ENCODE data around the gene DAGLA. TPM values are rescaled to one million over a fixed set of nuclear protein-coding genes. Genes with fewer than 3 reads are reported as not detected.

Gene DAGLA
- total RNA-seq, 3 donors from 2014 or later (not counting 1 experiment from before 2014, with no cell fraction given), result 0.18 to 0.48 (median 0.38) TPM

GRCh38 chr11:61711037-61711436 lies 30.8 kb downstream of the DAGLA start:
- no peak overlapping the region for H3K4me3 Mint-ChIP-seq
- no peaks in the 10 kb centered on the region for H3K36me3 Mint-ChIP-seq
- H3K4me3 ChIP-seq (ENCODE audit: low read length), result no peak overlapping the region
- no peak overlapping the region for H3K27ac Mint-ChIP-seq
- intact Hi-C loops (cut with micrococcal nuclease), result no loop called here
- no peaks in the 10 kb centered on the region for H3K9me3 Mint-ChIP-seq
- no peaks in the 10 kb centered on the region for H3K4me1 ChIP-seq (ENCODE audit: control insufficient read depth, insufficient read depth, low read length)
- DNase-seq (no peak), ATAC-seq (no peak)
- H3K27me3 Mint-ChIP-seq (ENCODE audit: low read depth in 2 of 2), result peaks cover 0 to 2% of the 10 kb centered on the region in 2 donors
- peaks cover 0 to 5% of the 10 kb centered on the region in 2 donors for H3K4me1 Mint-ChIP-seq
- no peak overlapping the region for H3K27ac ChIP-seq (ENCODE audit: low read length)
- no peak for TF ChIP-seq CTCF (IDR thresholded peaks at IDR 0.05)
- H3K27me3 ChIP-seq (ENCODE audit: control insufficient read depth, insufficient read depth, low read length), result no peaks in the 10 kb centered on the region
- H3K9me3 ChIP-seq (ENCODE audit: control insufficient read depth, insufficient read depth, low read length), result no peaks in the 10 kb centered on the region
- 89% methylated on average over 14 of the region's 14 CpGs for WGBS (ENCODE audit: insufficient coverage)
- H3K36me3 ChIP-seq (ENCODE audit: control insufficient read depth, insufficient read depth, low read length), result no peaks in the 10 kb centered on the region

GRCh38 chr11:61711498-61711897 lies 31.3 kb downstream of the DAGLA start:
- Mint-ChIP-seq H3K27ac (no peak overlapping the region), H3K4me1 (peaks cover 0 to 7% of the 10 kb centered on the region in 2 donors), H3K9me3 (no peaks in the 10 kb centered on the region), H3K36me3 (no peaks in the 10 kb centered on the region), H3K4me3 (no peak overlapping the region), H3K27me3 (ENCODE audit: low read depth in 2 of 2) (peaks cover 4 to 6% of the 10 kb centered on the region in 2 donors)
- no peak for TF ChIP-seq CTCF (IDR thresholded peaks at IDR 0.05)
- no peak for DNase-seq
- H3K9me3 ChIP-seq (ENCODE audit: control insufficient read depth, insufficient read depth, low read length), result no peaks in the 10 kb centered on the region
- 88% methylated on average over 6 of the region's 6 CpGs for WGBS (ENCODE audit: insufficient coverage)
- no peaks in the 10 kb centered on the region for H3K27me3 ChIP-seq (ENCODE audit: control insufficient read depth, insufficient read depth, low read length)
- H3K4me3 ChIP-seq (ENCODE audit: low read length), result no peak overlapping the region
- no peak for ATAC-seq
- no peaks in the 10 kb centered on the region for H3K4me1 ChIP-seq (ENCODE audit: control insufficient read depth, insufficient read depth, low read length)
- no peaks in the 10 kb centered on the region for H3K36me3 ChIP-seq (ENCODE audit: control insufficient read depth, insufficient read depth, low read length)
- intact Hi-C loops (cut with micrococcal nuclease), result no loop called here
- no peak overlapping the region for H3K27ac ChIP-seq (ENCODE audit: low read length)

- TF ChIP-seq CTCF (IDR thresholded peaks at IDR 0.05), result no peak
- 89% methylated on average over 11 of the region's 12 CpGs for WGBS (ENCODE audit: insufficient coverage)
- Histone ChIP-seq H3K9me3 (ENCODE audit: control insufficient read depth, insufficient read depth, low read length) (no peaks in the 10 kb centered on the region), H3K4me1 (ENCODE audit: control insufficient read depth, insufficient read depth, low read length) (no peaks in the 10 kb centered on the region), H3K36me3 (ENCODE audit: control insufficient read depth, insufficient read depth, low read length) (no peaks in the 10 kb centered on the region), H3K27ac (ENCODE audit: low read length) (no peak overlapping the region), H3K4me3 (ENCODE audit: low read length) (no peak overlapping the region), H3K27me3 (ENCODE audit: control insufficient read depth, insufficient read depth, low read length) (no peaks in the 10 kb centered on the region)
- Mint-ChIP-seq H3K27ac (no peak overlapping the region), H3K9me3 (no peaks in the 10 kb centered on the region), H3K27me3 (ENCODE audit: low read depth in 2 of 2) (peaks cover 6 to 7% of the 10 kb centered on the region in 2 donors), H3K4me3 (no peak overlapping the region), H3K36me3 (no peaks in the 10 kb centered on the region), H3K4me1 (peaks cover 0 to 7% of the 10 kb centered on the region in 2 donors)
- ATAC-seq (no peak), DNase-seq (no peak)
- intact Hi-C loops (cut with micrococcal nuclease), result no loop called here
Observed at GRCh38 chr11:61712314-61712713, 32.1 kb downstream of the DAGLA start.

- TF ChIP-seq CTCF (IDR thresholded peaks at IDR 0.05), result no peak
Observed at GRCh38 chr11:61712846-61713245, 32.7 kb downstream of the DAGLA start.

More at GRCh38 chr11:61712846-61713245, 32.7 kb downstream of the DAGLA start:
- Mint-ChIP-seq H3K4me1 (peaks cover 0 to 7% of the 10 kb centered on the region in 2 donors), H3K4me3 (no peak overlapping the region), H3K27ac (no peak overlapping the region), H3K36me3 (no peaks in the 10 kb centered on the region), H3K27me3 (ENCODE audit: low read depth in 2 of 2) (peaks cover 6 to 7% of the 10 kb centered on the region in 2 donors), H3K9me3 (no peaks in the 10 kb centered on the region)
- Histone ChIP-seq H3K36me3 (ENCODE audit: control insufficient read depth, insufficient read depth, low read length) (no peaks in the 10 kb centered on the region), H3K4me1 (ENCODE audit: control insufficient read depth, insufficient read depth, low read length) (no peaks in the 10 kb centered on the region), H3K4me3 (ENCODE audit: low read length) (no peak overlapping the region), H3K27ac (ENCODE audit: low read length) (no peak overlapping the region), H3K9me3 (ENCODE audit: control insufficient read depth, insufficient read depth, low read length) (no peaks in the 10 kb centered on the region), H3K27me3 (ENCODE audit: control insufficient read depth, insufficient read depth, low read length) (no peaks in the 10 kb centered on the region)
- DNase-seq, result no peak
- intact Hi-C loops (cut with micrococcal nuclease), result no loop called here
- WGBS (ENCODE audit: insufficient coverage), result 86% methylated on average over 6 of the region's 6 CpGs
- ATAC-seq, result no peak

Measured in natural killer cell (primary cell).